ENCODE data around the gene ZNF862.

- TF ChIP-seq CTCF (IDR thresholded peaks at IDR 0.05; ENCODE audit: borderline replicate concordance, extremely low read depth, low read length, poor library complexity, severe bottlenecking) (no peak), EZH2 (IDR thresholded peaks at IDR 0.05; ENCODE audit: borderline replicate concordance, low read depth, low read length, severe bottlenecking) (no peak)
Measured at GRCh38 chr7:149817301-149817771, 20.8 kb upstream of the ZNF862 start.
